Adipocyte (in vitro differentiated cells): ENCODE data around the gene AP5B1.

Source experiments
- DNase-seq: peaks from one replicate; pipeline ENCODE4 v3.0.0-alpha.2; 2015; ENCODE audit warnings: low read depth
- H3K27me3 ChIP-seq: replicated peaks from 2 replicates; pipeline ENCODE4 v1.7.0; 2013; ENCODE audit warnings: mild to moderate bottlenecking, low read length, moderate library complexity; ENCODE audit not compliant: control insufficient read depth, insufficient read depth
- H3K36me3 ChIP-seq: 2 replicates; pipeline ENCODE4 v1.7.0; 2013; ENCODE audit warnings: low read length, mild to moderate bottlenecking, moderate library complexity; ENCODE audit not compliant: control insufficient read depth, insufficient read depth, severe bottlenecking
- H3K4me1 ChIP-seq: 2 replicates; pipeline ENCODE4 v1.7.0; 2013; ENCODE audit warnings: mild to moderate bottlenecking, low read length, moderate library complexity; ENCODE audit not compliant: control insufficient read depth, insufficient read depth
- H3K4me3 ChIP-seq: 2 replicates; pipeline ENCODE4 v1.7.0; 2013; ENCODE audit warnings: mild to moderate bottlenecking, low read length, moderate library complexity
- H3K9ac ChIP-seq: 2 replicates; pipeline ENCODE4 v1.7.0; 2013; ENCODE audit warnings: mild to moderate bottlenecking, low read length, moderate library complexity
- H3K9me3 ChIP-seq: 2 replicates; pipeline ENCODE4 v1.7.0; 2013; ENCODE audit warnings: mild to moderate bottlenecking, low read length, moderate library complexity; ENCODE audit not compliant: control insufficient read depth

The AP5B1 gene

GRCh38 chr11:65811764-65812475 lies 31.1 kb upstream of the AP5B1 start:
- no peak for DNase-seq

GRCh38 chr11:65810046-65810868 lies 29.5 kb upstream of the AP5B1 start:
- no peak overlapping the region for H3K4me3 ChIP-seq
- H3K4me1 ChIP-seq = peaks cover 41% of the 10 kb centered on the region
- DNase-seq = no peak
- H3K27me3 ChIP-seq = peaks cover 11% of the 10 kb centered on the region
- no peaks in the 10 kb centered on the region for H3K36me3 ChIP-seq
- H3K9ac ChIP-seq = no peak overlapping the region
- H3K9me3 ChIP-seq = no peaks in the 10 kb centered on the region

More at GRCh38 chr11:65811764-65812475, 31.1 kb upstream of the AP5B1 start:
- H3K27me3 ChIP-seq = peaks cover 10% of the 10 kb centered on the region
- H3K4me1 ChIP-seq = peaks cover 44% of the 10 kb centered on the region
- no peak overlapping the region for H3K9ac ChIP-seq
- H3K4me3 ChIP-seq = no peak overlapping the region
- H3K36me3 ChIP-seq = no peaks in the 10 kb centered on the region
- no peaks in the 10 kb centered on the region for H3K9me3 ChIP-seq

GRCh38 chr11:65809496-65809895 lies 28.7 kb upstream of the AP5B1 start:
- peaks cover 34% of the 10 kb centered on the region for H3K4me1 ChIP-seq
- H3K36me3 ChIP-seq = no peaks in the 10 kb centered on the region
- no peak overlapping the region for H3K4me3 ChIP-seq
- H3K27me3 ChIP-seq = peaks cover 11% of the 10 kb centered on the region
- H3K9ac ChIP-seq = no peak overlapping the region
- no peak for DNase-seq
- no peaks in the 10 kb centered on the region for H3K9me3 ChIP-seq

- H3K27me3 ChIP-seq = peaks cover 17% of the 10 kb centered on the region
- no peaks in the 10 kb centered on the region for H3K36me3 ChIP-seq
- DNase-seq = no peak
- H3K4me3 ChIP-seq = no peak overlapping the region
- no peaks in the 10 kb centered on the region for H3K9me3 ChIP-seq
- H3K4me1 ChIP-seq = peaks cover 27% of the 10 kb centered on the region
- no peak overlapping the region for H3K9ac ChIP-seq
Measured at GRCh38 chr11:65808744-65809341, 28.1 kb upstream of the AP5B1 start.

- Histone ChIP-seq H3K9ac (no peak overlapping the region), H3K9me3 (no peaks in the 10 kb centered on the region), H3K27me3 (peaks cover 30% of the 10 kb centered on the region), H3K36me3 (no peaks in the 10 kb centered on the region), H3K4me3 (no peak overlapping the region), H3K4me1 (peaks cover 11% of the 10 kb centered on the region)
- no peak for DNase-seq
Measured at GRCh38 chr11:65806979-65807378, 26.2 kb upstream of the AP5B1 start.

GRCh38 chr11:65803797-65804492 lies 23.2 kb upstream of the AP5B1 start:
- no peak overlapping the region for H3K9ac ChIP-seq
- no peak overlapping the region for H3K4me3 ChIP-seq
- H3K36me3 ChIP-seq = no peaks in the 10 kb centered on the region
- peaks cover 39% of the 10 kb centered on the region for H3K27me3 ChIP-seq
- no peak for DNase-seq
- no peaks in the 10 kb centered on the region for H3K4me1 ChIP-seq
- no peaks in the 10 kb centered on the region for H3K9me3 ChIP-seq

- Histone ChIP-seq H3K36me3 (no peaks in the 10 kb centered on the region), H3K9ac (no peak overlapping the region), H3K27me3 (peaks cover 47% of the 10 kb centered on the region), H3K4me1 (no peaks in the 10 kb centered on the region), H3K4me3 (no peak overlapping the region), H3K9me3 (no peaks in the 10 kb centered on the region)
- no peak for DNase-seq
Measured at GRCh38 chr11:65802841-65803240, 22.1 kb upstream of the AP5B1 start.

GRCh38 chr11:65801153-65801987 lies 20.6 kb upstream of the AP5B1 start:
- Histone ChIP-seq H3K9me3 (no peaks in the 10 kb centered on the region), H3K27me3 (peaks cover 55% of the 10 kb centered on the region), H3K4me3 (no peak overlapping the region), H3K4me1 (no peaks in the 10 kb centered on the region), H3K9ac (no peak overlapping the region), H3K36me3 (no peaks in the 10 kb centered on the region)
- no peak for DNase-seq

- Histone ChIP-seq H3K4me1 (no peaks in the 10 kb centered on the region), H3K9me3 (no peaks in the 10 kb centered on the region), H3K4me3 (no peak overlapping the region), H3K36me3 (no peaks in the 10 kb centered on the region), H3K27me3 (peaks cover 66% of the 10 kb centered on the region), H3K9ac (no peak overlapping the region)
- DNase-seq = no peak
Measured at GRCh38 chr11:65798882-65799281, 18.1 kb upstream of the AP5B1 start.

- no peaks in the 10 kb centered on the region for H3K36me3 ChIP-seq
- H3K4me1 ChIP-seq = no peaks in the 10 kb centered on the region
- no peak overlapping the region for H3K9ac ChIP-seq
- H3K9me3 ChIP-seq = no peaks in the 10 kb centered on the region
- H3K4me3 ChIP-seq = no peak overlapping the region
- DNase-seq = no peak
- peaks cover 65% of the 10 kb centered on the region for H3K27me3 ChIP-seq
Measured at GRCh38 chr11:65797711-65798110, 16.9 kb upstream of the AP5B1 start.
